HG02884 (cell line): ENCODE data around the gene ME1.
"Not testable (repeated sequence)": the region's sequence is repeated elsewhere in the genome, so short reads cannot be mapped to it uniquely, and the experiment has no call there.

Experiments
- ATAC-seq: cut with Tn5 transposase; IDR thresholded peaks from one replicate; pipeline ENCODE4 v1.9.1; 2021; ENCODE audit warnings: mild to moderate bottlenecking, moderate library complexity; ENCODE audit not compliant: unreplicated experiment

The ME1 gene

GRCh38 chr6:83359638-83360037 is 71.2 kb downstream of the ME1 start:
- no peak for ATAC-seq

GRCh38 chr6:83354747-83355146 is 76.1 kb downstream of the ME1 start:
- no peak for ATAC-seq

- ATAC-seq = no peak
Observed at GRCh38 chr6:83352424-83353061, 78.3 kb downstream of the ME1 start.

GRCh38 chr6:83343121-83343520 is 87.7 kb downstream of the ME1 start:
- ATAC-seq = no peak

GRCh38 chr6:83341765-83342164 is 89.1 kb downstream of the ME1 start:
- no peak for ATAC-seq

- ATAC-seq = not testable (repeated sequence)
Observed at GRCh38 chr6:83333916-83334315, 96.9 kb downstream of the ME1 start.

- no peak for ATAC-seq
Observed at GRCh38 chr6:83333500-83333899, 97.4 kb downstream of the ME1 start.

GRCh38 chr6:83314693-83315092 is 116.2 kb downstream of the ME1 start:
- ATAC-seq = no peak

- no peak for ATAC-seq
Observed at GRCh38 chr6:83313882-83314281, 117.0 kb downstream of the ME1 start.

GRCh38 chr6:83311231-83311630 is 119.6 kb downstream of the ME1 start:
- no peak for ATAC-seq

GRCh38 chr6:83310046-83310445 is 120.8 kb downstream of the ME1 start:
- ATAC-seq = no peak

GRCh38 chr6:83309344-83309743 is 121.5 kb downstream of the ME1 start:
- no peak for ATAC-seq

GRCh38 chr6:83308833-83309232 is 122.0 kb downstream of the ME1 start:
- ATAC-seq = no peak

- no peak for ATAC-seq
Observed at GRCh38 chr6:83307849-83308248, 123.0 kb downstream of the ME1 start.

GRCh38 chr6:83303426-83303825 is 127.4 kb downstream of the ME1 start:
- ATAC-seq = no peak

- no peak for ATAC-seq
Observed at GRCh38 chr6:83294676-83295075, 136.2 kb downstream of the ME1 start.

- ATAC-seq = peak; percentile 90
Observed at GRCh38 chr6:83292900-83293843, 137.7 kb downstream of the ME1 start.

- ATAC-seq = not testable (repeated sequence)
Observed at GRCh38 chr6:83287298-83287697, 143.6 kb downstream of the ME1 start.

- ATAC-seq = no peak
Observed at GRCh38 chr6:83285917-83286316, 144.9 kb downstream of the ME1 start.

GRCh38 chr6:83273596-83273995 is 157.3 kb downstream of the ME1 start:
- no peak for ATAC-seq

- peak; percentile 79 for ATAC-seq
Observed at GRCh38 chr6:83270971-83271719, 159.7 kb downstream of the ME1 start.
